Measurements from ENCODE around the gene MSRB1.
A peak's percentile ranks its signal among the peaks of the same experiment; 100 is the strongest.
"Not testable (repeated sequence)": the region's sequence is repeated elsewhere in the genome, so short reads cannot be mapped to it uniquely, and the experiment has no call there.

The MSRB1 gene

DNA sequence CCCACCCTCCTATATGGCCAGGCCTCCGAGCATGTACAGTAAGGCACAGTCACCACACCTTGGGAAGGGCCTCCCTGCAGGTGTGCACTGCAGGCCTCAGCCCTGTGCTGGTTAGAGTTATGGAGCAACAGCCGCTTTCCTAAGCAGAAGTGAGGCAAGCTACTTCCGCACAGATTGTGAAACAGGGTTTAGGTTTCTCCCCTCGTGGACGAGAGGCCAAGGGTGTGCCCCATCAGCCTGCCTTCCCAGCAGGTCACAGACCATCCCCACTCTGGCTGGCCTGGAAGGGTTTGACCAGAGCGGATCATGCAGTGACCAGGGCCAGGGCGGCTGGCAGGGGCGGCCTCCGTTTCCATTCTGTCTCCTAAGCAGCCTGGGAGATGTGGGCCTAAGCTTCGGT, 4.7 kb downstream of the MSRB1 start:
- DNase-seq, result no peak

DNA sequence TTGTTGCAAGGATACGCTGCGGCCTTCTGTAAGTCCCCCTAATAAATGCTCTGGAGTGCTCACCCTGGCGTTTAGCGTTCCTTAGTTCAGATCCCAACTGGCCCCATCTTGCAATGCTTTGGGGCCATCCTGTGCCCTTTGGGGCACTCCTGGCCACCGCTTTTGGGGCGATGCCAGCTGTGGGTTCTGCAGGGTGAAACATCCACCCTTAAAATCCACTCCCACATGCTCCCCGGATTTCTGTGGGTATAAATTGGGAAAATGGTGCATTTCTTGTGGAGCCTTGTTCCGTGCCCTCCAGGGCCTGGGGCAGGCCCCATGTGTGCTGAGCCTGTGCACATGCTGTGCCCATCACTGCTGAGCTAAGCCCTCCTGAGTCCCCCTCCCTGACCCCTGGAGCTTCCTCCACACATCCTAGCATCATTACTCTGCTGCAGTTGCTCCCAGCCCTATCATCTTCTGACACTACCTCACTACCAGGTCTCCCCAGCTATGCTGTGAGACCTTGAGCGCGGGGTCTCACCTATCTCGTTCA, 6.0 kb downstream of the MSRB1 start:
- DNase-seq, result no peak

DNA sequence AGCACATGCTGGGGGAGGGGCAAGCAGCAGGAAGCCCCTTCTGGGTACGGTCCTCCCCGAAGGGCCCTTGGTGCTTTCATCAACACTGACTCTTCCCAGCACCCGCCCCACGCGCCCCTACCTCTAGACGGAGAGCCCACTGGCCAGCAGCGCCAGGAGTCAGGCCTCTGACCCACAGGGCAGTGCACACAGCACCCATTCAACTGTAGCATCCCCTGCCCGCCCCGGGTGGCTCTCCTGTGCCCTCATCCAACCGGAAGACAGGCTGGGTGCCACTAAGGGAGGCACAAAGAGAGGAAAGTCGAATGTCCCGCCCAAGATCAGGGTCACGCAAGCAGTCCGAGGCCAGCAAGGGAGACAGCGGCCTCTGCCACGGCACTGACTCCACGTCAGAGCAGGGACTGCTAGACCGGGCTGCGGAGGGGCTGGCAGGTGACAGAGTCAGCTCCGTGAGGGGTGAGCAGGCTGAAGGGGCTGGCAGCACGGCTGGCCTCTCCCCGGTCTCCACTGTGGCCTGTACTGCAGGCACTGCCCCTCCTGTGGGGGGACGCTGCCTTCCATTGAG, 9.8 kb downstream of the MSRB1 start:
- DNase-seq, result no peak

DNA sequence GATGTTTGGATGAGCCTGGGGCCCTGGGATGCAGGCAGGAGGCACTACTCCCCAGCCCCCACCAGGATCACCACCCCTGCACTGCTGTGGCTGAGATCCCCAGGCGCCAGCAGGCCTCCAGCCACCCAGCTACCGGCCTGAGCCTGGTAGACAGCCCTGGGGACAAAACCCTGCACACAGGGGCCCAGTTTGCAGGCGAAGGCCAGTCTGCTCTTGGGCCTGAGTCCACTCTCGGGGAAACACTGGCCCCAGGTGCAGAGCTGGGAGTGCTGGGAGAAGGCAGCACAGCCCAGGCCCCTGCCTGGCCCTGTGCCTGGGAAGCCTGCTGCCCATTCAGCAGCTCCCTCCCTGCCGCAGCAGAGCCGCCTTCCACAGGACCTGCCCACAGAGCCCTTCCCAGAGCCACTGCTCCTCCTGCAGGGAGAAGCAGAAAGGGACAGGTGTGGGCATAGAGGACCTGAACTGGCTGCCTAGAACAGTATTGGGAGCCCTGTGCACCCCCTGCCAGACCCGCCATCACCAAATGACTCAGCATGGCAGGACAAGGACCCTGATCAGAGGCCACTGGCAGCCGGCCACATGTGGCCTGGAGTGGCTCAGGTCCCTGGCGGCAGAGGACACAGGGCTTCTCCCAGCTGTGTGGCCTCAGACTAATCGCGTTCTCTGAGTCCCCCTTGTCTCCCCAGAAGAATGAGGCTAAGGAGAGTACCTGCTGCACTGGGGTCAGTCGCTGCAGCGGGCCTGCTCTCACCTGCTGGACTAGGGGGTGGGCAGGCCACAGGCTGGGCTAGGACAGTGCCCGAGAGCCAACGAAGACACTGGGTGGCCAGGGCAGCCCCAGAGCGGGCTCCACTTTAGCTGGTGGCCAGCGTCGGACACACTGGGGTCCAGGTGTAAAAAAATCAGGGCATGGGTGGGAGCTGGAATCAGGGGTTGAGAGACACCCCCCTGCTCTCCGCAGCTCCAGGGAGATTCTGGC, 10.7 kb downstream of the MSRB1 start:
- DNase-seq, result no peak

DNA sequence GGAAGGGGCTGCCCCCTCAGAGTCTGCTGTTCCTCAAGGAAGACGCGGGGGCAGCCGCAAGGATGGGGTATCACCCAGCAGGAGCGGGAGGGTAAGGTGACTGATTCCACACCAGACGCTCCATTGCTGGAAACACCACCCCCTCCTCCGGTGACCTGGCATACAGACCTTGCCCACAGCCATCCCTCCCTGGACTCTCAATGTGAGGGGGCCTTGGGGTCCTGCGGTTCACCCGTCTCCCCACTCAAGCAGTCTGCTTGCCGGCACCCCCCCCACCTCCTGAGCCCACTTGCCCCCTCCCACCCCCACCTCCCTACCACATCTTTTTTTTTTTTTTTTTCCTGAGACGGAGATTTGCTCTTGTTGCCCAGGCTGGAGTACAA, 12.7 kb downstream of the MSRB1 start:
- no peak for DNase-seq

DNA sequence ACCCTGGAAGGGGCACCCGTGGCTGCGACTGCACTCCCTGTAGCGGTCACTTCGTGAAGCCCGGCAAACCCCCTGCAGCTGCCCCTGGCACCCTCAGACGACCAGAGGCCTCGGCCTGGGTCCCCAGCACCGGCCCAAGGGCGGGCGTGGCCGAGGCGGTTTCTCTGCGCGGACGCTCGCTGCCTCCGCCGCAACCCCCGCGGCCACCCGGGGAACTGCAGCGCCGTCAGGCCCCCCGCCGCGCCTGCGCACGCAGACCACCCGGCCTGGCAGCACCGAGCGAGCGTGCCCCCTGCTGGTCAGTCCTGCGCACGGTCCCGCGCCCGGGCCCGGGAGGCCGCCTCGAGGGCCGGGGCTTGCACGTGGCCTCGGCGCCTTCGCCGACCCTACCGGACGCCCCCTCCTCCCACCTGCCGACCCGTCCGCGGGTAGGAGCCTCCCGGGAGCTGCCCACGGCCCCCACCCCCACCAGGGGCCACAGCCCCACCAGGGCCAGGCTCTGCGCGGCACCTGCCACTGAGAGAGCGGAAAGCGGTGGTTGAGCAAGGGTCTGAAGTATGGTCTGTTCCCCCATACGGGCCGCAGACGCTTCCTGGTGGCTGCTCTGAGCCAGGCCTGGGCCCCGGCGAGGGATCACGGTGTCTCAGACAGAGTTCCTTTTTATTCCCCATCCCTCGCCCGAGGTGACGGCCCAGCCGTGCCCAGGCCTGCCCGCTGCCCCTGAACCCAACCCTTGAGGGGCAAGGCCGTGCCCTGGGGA, 13.2 kb downstream of the MSRB1 start:
- peak; percentile 80 for DNase-seq

DNA sequence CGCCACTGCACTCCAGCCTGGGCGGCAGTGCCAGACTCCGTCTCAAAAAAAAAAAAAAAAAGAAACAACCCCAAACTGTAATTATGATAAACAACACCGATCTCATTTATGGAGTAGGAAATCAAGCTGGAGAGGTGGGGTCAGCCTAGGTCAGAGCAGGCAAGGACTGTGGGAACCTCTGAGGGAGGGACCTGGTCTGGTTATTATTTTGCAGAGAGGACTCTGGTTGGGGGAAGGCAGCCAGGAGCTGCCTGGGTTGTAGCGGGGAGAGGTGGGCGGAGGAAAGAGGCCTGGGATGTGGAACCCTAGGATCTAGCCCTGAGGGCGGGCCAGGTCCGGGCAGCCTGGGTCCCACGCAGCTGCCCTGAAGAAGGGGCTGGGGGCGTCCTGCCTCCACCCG, 13.9 kb downstream of the MSRB1 start:
- peak; percentile 40 for DNase-seq

DNA sequence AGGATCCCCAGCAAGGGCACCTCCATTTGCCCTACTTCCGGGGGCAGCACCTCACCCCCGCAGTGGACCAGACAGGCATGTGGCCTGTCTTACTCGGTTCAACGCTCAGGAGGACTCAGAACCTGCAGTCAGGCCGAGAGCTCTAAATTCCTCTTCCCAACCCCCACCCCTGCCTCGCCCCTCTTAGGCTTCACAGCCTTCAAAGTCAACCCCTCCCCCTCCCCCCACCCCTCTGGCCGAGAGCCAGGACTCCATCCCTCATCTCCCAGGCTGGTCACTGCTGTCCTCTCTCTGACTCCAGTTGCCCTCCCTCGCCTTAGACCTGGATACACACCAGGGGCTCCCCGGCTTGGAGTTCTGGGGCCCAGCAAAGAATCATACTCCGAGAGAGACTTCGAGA, 16.7 kb downstream of the MSRB1 start:
- DNase-seq, result no peak

DNA sequence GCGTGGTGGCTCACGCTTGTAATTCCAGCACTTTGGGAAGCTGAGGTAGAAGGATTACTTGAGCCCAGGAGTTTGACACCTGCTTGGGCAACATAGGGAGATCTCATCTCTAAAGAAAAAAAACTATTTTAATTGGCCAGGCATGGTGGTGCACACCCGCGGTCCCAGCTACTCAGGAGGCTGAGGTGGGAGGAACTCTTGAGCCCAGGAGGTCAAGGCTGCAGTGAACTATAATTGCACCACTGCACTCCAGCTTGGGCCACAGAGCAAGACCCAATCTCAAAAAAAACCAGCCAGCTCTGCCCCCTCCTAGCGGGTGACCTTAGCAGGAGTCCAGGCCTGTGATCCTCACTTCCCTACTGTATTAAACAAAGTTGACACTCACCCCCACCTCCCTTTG, 18.9 kb downstream of the MSRB1 start:
- no peak for DNase-seq

DNA sequence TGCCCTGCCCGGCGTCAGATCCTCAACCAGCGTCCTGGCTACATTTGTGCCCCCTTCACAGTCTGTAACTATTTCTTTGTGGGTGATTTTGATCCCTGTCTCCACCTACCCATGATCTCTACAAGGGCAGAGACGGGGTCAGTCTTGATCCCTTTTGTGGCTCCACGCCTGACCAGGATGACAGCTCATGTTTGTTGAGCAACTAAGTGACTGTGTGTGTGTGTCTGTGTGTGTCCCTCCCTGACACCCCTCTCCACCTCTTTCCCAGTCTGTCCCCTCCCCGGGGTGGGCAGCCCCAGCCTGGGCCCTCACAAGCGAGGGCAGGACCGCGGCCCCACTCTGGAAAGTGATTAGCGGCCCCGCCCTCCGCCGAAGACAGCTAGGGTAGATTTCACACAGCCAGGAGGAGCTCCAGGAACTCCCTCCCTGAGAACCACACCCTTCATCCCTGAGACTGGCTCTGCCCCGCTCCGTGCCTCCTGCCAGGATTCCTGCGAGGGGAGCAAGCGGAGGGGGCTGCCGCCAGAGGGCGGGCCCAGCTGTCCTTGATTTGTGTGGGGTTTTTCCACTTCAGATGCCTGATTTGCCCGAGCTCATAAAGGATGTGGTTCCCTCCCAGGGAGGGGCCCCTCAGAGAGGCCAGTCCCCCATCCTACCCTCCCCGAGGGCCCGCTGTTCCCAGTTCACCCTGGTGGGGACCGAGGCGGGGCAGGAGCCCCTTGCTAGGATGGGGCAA, 19.5 kb downstream of the MSRB1 start:
- DNase-seq, result peak; percentile 47

DNA sequence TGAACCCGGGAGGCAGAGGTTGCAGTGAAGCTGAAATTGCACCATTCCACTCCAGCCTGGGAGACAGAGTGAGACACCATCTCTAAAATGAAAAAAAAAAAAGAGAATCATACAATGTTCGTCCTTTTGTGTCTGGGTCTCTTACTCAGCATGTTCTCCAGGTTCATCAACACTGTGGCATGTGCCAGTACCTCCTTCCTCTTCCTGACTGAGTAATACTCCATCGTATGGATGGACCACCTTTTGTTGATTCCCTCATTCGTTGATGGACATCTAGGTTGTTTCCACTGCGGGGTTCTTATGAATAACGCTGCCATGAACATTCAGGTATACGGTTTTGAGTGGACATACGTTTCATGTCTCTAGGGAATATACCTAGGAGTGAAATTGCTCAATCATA, 20.6 kb downstream of the MSRB1 start:
- DNase-seq, result no peak

DNA sequence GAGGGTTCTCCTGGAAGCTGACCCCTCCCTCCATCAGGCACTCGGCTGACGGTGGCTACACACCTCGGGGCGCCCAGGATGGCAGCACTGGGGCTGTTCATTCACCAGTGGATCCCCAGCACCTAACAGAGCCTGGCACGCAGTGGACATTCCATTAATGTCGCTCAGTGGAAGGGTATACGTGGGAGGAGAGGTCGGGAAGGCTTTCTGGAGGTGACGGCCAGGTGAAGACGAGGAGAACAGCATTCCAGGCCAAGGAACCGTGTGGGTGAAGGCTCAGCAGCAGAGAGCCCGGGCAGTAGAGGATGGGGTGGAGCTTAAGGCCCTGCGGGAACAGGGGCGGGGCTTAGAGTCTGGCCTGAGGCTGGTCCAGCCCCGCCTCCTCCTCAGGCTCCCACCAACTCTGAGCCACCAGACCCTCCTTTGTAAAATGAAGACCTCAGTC, 22.2 kb downstream of the MSRB1 start:
- no peak for DNase-seq

DNA sequence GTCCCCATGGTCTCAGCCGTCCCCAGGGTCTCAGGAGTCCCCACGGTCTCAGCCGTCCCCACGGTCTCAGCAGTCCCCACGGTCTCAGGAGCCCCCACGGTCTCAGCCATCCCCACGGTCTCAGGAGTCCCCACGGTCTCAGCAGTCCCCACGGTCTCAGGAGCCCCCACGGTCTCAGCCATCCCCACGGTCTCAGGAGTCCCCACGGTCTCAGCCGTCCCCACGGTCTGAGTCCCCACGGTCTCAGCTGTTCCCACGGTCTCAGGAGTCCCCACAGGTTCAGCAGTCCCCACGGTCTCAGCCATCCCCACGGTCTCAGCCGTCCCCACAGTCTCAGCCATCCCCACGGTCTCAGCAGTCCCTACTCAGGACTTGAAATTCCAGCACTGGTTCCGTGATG, 22.9 kb downstream of the MSRB1 start:
- not testable (repeated sequence) for DNase-seq

DNA sequence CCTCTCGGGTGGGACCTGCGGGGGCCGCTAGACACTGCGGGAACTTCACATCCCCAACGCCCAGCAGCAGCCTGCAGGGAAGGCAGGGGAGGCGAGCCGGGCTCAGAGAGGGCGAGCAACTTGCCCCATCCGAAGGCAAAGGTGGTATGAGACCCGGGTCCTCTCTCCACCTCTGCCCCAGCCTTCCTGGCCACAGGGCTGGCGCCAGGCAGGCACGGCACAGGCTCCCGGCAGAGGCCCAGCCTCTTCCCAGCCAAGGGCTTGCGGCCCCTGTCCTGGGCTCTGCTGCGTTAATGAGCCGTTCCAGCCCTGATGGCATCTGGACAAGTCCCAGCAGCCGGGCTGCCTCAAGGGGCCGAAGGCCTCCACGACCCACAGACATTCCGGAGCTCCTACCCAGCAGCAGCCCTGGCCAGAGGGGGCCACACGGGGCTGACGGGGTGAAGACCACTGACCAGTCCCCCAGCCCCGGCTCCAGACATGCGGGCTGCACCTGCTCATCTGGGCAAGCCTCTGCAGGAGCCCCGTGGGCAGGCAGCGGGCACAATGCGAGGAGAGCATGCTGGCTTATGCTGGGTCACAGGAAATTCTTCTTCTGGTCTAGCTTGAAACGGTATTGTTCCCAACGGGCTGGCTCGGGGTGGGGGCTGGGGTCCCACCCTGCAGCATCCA, 23.5 kb downstream of the MSRB1 start:
- no peak for DNase-seq

DNA sequence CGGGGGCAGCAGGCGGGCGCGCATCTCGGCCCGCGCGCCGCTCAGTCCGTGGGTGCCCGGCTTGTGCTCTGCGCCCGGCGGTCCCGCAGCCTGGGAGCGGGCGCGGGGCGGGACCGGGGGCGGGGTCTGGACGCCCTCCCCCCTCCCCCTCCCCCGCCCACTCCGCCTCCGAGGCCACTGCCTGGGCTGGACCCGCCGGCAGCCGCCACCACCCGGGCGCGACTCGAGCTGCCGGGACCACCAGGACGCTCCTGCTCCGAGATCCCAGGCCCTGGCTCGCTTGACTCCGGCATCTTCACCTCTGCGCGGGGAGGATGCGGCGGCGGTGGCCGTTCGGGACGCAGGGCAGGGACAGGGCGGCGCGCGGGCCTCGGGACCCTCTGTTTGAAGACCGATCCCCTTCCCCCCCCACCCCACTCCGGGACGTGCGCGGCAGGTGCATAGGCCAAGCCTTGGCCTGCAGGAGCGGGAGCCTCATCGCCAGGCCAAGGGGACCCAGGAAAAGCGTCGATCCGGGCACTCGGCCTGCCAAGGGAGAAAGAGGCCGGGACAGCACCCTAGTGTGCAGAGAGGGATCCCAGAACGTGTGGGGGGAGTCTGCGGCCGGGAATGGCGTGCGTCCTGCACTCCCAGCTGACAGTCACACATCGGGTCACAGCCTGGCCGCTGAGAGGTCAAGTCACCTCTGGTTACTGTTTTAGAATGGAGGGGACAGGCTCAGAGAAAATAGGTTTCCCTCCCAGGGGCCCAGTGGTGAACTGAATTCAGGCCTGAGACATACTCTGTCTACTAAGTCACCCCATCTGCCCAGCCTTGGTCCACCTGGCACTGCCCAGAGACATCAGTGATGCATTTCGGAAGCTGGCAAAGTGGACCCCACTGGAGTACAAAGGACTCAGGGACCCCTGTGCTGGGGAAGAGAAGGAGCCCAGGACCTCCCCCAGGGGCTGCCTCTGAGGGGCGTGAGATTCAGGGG, 24.4 kb downstream of the MSRB1 start, which contains the start of gene HS3ST6:
HS3ST6 (minus strand) TSS at position 65 of the 976 bp plus-strand sequence. CDS start 92 bp downstream, outside the sequence.
- DNase-seq, result no peak

DNA sequence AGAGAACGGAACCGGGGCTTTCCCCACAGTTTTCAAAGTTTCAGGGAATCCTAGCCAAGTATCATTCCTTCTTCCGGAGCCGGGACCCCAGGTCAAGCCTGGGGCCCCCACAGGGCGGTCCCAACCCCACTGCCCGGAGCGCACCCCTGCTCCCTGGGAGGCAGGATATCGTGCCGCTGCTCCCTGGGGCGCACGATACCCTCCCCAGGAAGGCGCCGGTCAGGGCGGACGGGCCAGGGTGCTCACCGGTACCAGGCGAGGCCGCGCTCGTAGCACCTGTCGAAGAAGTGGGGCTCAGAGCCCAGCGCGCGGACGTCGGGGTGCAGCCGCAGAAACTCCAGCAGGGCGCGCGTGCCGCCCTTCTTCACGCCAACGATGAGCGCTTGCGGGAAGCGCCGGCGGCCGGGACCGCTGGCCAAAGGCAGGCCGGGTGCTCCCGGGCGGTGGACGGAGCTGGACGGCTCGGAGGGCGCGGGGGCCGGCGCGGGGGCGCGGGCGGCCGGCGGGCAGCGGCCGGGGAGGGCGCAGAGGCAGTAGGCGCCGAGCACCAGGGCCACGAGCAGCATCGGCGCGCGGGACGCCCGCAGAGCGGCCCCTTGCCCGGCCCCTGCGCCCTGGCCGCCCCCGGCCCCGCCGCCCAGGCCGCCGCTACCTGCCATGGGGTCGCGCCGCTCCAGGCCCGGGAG, 25.2 kb downstream of the MSRB1 start:
- no peak for DNase-seq

DNA sequence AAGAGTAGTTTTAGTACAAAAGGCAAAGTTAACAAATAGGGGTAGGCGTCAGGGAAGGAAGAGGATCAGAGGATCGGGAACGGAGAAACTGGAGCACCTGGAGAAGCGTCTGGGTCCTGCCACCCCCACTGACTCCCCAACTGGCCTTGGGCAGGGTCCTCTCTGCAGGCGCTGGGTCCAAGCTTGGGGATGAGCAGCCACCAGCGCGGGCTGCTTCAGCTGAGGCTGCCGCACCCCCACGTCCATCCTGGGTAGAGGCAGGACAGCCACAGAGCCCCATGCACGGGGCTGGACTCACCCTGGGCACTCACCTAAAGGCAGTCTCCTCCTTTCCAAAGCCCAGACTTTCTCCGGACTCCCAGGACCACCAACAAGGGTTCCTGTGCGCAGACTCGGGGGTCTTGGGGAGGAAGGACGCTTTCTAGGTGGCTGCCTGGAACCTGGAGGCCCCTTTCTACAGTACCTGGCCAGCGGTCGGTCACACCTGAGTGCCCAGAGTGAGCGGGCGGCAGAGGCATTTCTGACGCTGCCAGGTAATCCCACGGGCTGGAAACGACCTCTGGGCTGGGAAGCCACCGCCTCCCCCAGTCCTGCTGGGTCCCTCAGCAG, 25.8 kb downstream of the MSRB1 start:
- no peak for DNase-seq

DNA sequence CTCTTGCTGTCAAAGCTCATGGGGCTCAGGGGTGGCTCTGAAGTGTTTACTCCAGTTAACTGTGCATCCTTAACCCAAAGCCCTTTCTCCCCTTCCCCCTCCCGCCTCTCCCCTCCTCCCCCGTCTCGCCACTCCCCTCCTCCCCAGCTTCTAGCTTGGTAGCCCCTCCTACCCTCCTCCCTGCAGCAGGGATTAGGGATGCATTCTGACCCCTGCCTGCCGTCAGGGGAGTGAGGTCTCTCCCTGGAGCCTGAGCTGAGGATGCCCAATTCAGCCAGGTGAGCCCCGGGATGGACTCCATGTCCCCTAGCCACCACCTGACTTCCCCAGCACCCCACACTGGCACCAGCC, 26.4 kb downstream of the MSRB1 start:
- no peak for DNase-seq
